DMS153 treated with DMSO at 0.1 percent for 48 hours (cell line): ENCODE results near the gene RBPJ.

Experiments
- DNase-seq: peaks from one replicate; lab custom pipeline; 2025; ENCODE audit not compliant: unreplicated experiment; lab: John Stamatoyannopoulos, UW

The RBPJ gene

DNA sequence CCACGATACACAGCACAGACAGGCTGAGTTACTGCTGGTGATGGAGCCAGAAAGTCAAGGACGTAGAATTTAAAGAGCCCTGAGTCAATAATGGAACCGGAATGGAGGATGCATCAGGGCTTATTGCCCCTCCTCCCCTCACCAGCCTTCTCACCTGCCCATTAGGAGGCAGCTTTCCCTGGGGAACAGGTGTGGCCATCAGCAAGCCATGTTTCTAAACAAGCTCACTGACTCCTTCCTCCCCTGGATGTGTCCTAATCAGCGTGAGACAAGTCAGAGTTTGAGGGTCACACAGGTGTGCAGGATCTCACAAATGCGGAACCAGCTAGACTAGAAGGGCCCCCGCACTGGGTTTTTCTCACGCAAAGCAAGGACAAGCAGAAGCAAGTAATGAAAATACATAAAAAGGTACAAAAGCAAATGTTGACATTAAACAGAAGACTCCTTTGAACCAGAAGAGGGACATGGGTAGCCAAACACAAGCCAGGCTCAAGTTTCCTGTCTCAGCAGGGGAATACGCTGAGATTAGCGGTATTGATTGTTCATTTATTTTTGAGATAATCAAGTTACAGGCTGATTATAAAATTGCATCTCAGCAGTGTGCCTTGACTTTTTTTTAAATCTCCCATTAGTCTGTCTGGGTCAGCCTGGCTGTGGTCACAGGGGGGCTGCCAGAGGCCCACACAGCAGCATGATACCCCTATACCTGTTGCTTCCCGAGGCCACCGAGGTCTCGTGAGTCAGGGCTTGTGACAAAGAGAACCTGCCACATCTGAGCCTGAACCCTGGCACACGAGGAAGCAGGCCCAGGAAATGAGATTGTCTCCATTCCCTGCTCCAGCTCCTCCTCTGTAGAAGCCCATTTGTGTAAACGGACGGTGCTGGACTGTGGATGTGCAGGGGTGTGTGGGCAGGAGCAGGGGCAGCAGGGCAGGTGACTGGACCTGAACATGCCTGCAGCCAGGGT lies 132.0 kb downstream of the RBPJ start:
- DNase-seq: peak; percentile 66

DNA sequence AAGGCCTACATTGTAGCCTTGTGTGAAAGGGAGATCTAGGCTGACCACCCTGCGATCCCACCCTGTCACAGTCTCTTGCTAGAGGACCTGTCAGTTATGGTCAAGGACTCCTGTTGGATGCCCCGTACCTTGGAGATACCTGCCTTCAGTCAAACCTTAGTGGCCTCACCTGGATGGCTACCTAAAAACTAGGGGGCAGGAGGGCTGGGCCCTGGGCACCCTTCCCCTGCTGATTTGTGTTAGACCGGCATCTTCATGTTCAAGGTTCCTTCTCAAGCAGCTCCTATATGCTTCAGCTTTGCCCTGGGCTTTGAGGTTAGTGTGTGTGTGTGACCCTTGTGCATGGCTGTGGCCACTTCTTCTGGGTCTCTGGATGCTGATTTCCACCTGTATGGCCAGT lies 134.1 kb downstream of the RBPJ start:
- DNase-seq: no peak

GRCh38 chr4:26455571-26455970 lies 134.8 kb downstream of the RBPJ start:
- no peak for DNase-seq

GRCh38 chr4:26457412-26457811 lies 136.6 kb downstream of the RBPJ start:
- DNase-seq: no peak

- no peak for DNase-seq
These were observed 137.3 kb downstream of the RBPJ start for GRCh38 chr4:26458157-26458561.

GRCh38 chr4:26459054-26459755 lies 138.4 kb downstream of the RBPJ start:
- no peak for DNase-seq

- no peak for DNase-seq
These were observed 139.1 kb downstream of the RBPJ start for GRCh38 chr4:26459756-26460530.

DNA sequence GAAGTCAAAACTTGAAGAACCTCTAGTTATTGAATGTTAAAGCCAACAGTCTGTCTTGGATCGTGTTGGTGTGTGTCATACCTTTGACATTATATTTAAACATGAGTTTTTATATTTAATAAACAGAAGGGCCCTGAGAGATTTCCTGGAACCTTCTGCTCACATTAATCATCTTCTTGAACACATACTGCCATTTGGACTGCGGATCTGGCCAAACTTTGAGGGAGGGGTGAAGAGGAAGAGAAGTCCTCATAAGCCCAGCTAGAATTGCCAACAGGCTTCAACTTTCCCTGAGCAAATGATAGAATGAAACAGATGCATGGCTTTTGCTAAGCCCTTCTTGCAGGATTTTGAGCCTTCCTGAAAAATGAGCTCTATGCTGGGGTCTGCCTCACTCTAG lies 142.1 kb downstream of the RBPJ start:
- no peak for DNase-seq

- no peak for DNase-seq
These were observed 142.6 kb downstream of the RBPJ start for GRCh38 chr4:26463386-26463785.

DNA sequence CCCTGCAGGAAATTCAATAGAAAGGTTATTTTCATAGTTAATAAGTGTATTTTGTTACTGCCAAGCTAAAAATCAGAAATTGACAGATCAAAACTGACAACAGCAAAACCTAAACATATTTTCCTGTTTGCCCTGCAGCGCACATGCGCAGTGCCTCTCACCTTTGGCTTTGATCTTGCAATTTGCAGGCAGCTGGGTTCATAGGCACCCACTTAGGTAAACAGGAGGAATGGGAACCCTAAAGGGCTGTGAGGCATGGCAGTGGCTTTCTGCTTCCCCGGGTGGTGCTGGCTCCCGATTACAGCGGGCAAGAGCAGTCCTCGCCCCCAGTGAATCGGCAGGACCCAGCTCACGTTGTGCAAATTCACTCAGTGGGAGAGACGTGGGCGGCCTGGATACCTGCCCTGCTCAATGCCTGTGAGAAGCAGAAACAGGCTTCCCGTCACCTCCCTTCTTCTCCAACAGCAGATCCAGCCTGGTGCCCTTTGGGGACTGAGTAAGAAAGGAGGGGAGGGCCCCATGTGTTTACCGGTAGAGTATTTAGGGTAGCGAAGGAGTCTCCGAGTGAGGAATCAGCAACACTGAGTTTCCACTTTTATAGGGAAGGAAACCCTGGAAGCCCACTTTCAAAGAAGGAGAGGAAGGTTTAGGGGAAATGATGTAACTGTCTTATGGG lies 143.7 kb downstream of the RBPJ start:
- no peak for DNase-seq

DNA sequence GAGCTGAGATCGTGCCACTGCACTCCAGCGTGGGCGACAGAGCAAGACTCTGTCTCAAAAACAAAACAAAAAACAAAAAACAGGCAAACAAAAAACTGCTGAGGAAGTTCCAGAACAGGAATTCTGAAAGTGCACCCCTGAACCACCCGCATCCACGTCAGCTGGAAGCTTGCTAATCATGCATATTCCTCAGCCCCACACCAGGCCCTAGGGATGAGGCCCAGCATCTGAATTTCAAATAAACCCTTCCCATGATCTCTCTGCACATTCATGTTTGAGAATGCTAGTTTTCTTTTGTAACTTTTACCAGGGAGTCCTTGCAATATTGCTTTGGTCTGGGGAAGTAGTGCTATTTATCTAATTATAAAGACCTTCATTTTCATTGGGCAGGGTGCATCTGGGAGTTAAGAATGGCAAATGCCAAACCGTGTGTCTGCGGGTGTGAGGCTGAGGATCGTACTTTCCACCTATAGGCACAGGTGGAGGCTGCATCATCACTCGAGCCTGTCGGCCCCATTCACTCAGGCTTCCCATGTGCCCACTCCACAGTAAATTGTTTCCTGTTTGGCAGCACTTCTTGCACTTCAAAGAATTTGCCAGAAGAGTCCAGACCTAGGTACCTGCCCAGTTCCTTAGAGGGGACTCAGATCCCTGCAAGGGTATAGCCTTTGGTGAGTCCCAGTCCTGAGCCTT lies 145.9 kb downstream of the RBPJ start:
- DNase-seq: no peak

- no peak for DNase-seq
These were observed 146.9 kb downstream of the RBPJ start for GRCh38 chr4:26467724-26468123.

DNA sequence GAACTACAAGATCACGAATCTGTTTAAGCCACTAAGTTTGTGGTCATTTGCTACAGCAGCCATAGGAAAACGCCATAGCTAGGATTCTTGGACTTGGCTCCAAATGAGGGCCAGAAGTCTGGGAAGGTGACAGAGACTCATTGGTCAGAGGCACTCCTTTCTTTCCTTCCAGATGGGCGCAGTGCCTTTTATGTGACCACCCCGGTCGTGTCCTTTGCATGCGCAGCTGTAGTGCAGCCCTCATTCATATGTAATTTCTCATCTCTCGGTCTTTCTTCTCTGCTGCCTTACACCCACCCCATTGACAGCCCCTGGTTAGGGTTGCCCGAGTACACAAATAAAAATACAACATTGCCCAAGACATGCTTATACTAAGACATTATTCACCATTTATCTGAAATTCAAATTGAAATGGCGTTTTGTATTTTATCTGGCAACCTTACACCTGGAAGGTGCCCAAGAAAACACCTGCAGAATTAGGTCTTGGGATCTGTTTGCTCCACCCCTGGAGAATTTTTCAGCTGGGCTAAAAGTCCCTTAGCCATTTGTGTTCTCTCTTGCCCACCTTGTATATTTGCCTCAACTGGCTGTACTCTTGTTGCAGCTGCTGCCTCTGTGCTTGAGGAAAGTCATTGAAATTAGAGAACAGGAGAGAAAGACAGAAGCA lies 147.6 kb downstream of the RBPJ start:
- no peak for DNase-seq

DNA sequence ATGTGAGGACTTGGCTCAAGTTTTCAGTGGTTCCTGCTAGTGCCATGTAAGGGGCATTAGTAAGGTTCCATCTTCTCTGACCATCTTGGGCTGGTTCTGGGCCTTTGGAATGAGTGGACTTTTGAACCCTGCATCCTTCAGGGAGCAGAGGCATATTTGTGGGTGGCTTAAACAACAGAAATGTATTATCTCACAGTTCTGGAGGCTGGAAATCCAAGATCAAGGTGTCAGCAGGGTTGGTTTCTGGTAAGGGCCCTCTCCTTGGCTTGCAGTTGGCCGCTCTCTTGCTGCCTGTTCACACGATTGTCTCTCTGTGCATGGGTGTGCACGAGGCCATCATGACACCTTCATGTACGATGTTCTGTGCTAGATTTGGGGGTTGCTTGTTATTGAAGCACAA lies 148.2 kb downstream of the RBPJ start:
- no peak for DNase-seq

GRCh38 chr4:26471890-26472289 lies 151.1 kb downstream of the RBPJ start:
- DNase-seq: no peak

DNA sequence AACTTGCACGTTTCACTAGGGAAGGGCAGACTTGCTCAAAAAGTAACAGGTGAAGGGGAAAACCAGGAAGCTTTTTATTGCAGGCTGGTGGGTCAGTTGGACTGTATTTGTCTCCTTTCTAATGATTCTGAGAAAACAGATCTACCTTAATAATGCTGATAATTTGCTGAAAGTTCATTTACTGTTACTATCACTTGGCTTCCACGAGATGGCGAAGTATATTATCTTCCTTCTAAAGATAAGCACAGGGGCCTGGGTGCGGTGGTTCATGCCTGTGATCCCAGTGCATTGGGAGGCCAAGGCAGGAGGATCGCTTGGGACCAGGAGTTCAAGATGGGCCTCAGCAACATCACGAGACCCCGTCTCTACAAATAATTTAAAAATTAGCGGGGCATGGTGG lies 153.1 kb downstream of the RBPJ start:
- DNase-seq: no peak

GRCh38 chr4:26474551-26474950 lies 153.7 kb downstream of the RBPJ start:
- no peak for DNase-seq

DNA sequence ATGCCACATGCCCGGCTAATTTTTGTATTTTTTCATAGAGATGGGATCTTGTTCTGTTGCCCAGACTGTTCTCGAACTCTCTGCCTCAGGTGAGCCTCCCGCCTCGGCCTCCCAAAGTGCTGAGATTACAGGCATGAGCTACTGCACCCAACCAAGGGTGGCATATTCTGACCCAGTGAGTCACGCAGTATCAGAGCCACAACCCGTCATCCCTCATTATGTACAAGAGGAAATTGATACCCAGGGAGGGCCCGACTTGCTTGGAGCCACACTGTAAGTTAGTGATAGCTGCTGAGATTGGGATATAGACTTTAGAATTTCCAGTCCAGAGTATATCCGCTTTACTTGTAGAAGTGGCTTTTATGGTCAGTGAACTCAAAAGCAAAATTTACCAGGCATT lies 154.9 kb downstream of the RBPJ start:
- no peak for DNase-seq

DNA sequence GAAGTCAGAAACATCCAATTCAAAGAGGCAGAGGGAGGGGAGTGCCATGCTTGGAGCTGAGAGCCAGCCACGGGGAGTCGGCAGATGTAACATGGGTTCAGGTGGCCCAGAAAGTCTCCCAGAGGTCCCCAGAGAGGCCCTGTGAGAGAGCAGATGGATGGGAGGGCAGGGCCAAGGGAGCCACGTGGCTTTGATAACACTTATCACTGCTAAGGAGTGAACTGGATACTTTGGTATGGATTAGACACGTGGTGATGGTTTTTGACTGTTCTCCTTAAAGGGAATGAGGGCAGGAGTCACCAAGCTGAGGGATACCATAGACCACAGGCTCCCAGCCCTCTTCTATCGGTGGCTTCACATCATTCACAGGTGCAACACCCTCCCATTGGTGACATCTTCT lies 155.7 kb downstream of the RBPJ start:
- no peak for DNase-seq

- DNase-seq: no peak
These were observed 157.5 kb downstream of the RBPJ start for GRCh38 chr4:26478330-26478729.
